Measurements from ENCODE around the gene ADIPOR2.

Gene ADIPOR2

GRCh38 chr12:1800401-1801302 lies 109.8 kb downstream of the ADIPOR2 start:
- DNase-seq = no peak

GRCh38 chr12:1801303-1801975 lies 110.6 kb downstream of the ADIPOR2 start:
- no peak for DNase-seq

GRCh38 chr12:1803736-1804135 lies 112.9 kb downstream of the ADIPOR2 start:
- no peak for DNase-seq

- peak; percentile 82 to 89 for DNase-seq
Observed at GRCh38 chr12:1804545-1805332, 113.9 kb downstream of the ADIPOR2 start.

DNA sequence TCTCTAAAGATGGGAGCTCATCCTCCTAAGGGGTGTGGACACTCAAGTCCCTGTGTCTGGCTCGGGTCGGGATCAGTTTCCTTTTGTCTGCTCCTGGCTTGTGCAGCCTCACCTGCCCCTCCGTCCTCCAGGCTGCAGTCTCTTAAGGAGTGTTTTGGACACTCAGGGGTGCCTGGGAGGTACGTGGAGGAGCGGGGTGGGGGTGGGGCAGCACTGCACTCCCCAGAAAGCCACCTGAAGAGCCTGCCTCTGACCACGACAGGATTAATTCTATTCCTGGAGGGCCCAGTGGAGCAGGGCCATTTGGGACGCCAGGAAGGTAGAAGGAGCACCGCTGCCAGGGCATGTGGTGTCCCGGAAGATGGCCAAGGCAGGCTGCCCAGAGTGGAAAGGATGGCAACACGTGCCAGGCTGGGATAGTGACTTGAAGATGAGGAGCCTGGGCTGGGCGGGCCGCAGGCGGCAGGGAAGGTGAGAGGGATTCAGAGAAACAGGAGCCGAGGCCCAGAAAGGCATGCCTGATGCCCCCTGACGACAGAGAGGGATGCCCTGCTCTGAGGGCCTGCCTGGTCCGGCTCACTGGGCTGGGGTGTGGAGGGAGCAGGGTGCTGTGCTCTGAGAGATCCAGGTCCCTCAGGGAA lies 114.7 kb downstream of the ADIPOR2 start:
- DNase-seq = no peak

DNA sequence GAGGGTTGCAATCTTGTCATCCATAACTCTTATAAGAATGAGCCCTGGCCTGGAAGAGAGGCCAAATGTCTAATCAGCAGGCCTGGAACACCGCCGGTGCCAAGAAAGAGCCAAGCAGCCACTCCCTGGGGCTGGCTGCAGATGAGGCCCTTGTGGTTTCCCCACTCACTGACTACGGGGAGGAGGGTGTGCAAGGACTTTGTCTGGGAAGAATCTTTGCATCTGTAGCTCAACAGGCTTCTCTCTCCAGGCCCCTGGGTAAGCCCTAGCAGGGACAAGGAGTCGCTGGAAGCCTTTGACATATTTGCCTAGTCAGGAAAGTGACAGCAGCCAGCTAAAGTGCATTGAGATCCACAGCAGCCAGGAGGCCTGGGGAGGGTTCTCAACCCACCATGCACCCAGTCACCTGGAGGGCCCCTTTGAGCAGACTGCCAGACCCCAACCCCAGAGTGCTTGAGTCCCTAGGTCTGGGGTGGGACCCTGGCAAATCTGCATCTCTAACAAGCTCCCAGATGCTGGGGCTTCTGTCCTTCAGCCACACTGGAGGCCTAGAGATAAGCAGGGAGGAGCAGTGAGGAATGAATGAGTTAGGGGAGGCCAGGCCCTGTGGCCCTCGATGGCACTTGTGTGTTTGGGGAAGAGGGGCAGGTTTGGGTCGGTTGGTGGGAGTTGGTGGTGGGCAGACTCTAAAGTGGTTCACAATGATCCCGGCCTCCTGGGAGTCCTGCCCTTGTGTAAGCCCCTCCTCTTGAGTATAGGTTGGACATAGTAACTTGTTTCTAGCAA lies 115.6 kb downstream of the ADIPOR2 start:
- DNase-seq = no peak

GRCh38 chr12:1807087-1807860 lies 116.4 kb downstream of the ADIPOR2 start:
- DNase-seq = no peak

GRCh38 chr12:1808036-1808797 lies 117.3 kb downstream of the ADIPOR2 start:
- DNase-seq = no peak

DNA sequence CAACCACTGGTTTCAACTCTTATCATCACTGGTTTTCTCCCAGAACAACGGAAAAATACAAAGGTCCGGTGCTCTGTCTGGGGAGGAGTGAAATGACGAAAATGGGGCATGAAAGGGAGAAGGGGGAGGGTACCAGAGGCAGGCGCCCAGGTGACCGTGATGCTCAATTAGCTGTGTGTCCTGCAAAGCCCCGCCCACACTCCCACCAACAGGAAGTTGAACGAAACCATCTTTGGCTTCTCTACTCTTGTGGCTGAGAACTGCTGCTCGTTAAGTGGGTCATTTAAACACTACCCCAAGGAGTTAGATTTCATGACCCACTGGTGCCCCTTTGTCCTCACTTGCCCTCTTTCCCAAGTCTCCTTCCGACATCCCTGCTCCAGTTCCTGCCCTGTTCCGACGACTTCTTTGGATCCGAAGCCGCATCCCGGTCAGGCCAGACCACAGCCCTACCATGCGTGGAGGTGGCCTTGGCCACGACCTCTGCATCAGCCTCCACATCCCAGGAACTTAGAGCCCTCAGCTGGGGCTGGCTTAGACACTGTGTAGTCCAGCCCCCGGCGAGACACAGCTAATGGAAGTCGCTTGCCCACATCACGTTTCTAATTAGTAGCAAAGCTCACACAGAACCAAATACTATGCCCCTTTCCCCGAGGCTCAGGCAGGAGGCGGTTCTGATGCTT lies 118.1 kb downstream of the ADIPOR2 start:
- no peak for DNase-seq

- no peak for DNase-seq
Observed at GRCh38 chr12:1809591-1810190, 118.8 kb downstream of the ADIPOR2 start.

DNA sequence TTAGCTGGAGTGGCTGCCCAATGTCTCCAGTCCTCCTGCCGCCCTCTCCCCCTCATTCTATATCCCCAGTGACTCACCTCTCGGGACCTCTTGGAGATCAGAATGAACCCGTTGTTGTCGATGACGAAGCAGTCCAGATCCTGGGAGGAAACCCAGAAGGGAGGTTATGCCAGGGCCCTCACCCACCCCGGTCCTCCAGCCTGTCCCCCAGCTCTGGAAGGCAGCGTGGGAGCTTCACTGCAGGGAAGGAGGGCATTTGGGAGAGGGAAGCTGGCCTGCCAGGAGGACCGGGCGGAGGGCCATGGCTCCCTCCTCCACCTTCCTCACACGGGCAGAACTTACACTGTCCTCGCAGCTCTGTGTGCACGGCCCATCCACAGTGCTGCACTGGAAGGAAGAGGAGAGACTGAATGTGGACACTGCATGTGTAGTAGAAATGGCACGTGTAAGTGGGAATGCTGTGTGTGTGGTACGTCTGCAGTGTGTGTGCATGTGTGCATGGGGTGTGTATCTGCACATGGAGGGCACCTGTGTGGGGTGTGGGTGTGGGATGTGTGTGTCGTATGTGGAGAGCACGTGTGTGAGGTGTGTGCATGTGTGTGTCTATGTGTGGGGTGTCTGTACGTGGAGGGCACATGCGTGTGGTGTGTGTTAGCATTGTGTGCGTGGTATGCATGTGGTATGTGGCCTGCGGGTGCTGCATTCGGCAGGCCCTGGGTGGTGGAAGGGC lies 119.5 kb downstream of the ADIPOR2 start:
- no peak for DNase-seq

DNA sequence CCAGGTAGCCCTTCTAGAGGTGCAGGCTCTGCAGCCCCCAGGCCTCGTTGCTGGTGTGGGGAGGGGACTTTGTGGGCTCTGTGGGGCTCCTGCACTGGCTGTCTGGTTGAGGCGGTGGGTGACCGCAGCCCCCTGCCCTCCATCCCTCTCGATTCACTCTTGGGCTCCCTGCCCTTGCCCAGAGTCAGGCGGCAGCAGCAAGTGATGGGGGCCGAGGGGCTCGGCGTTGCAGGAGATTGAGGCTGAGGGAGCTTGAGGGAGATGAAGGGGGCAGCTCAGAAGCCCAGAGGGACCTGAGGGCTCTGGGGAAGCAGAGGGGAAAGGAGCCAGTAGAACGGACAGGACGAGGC lies 120.0 kb downstream of the ADIPOR2 start:
- no peak for DNase-seq

DNA sequence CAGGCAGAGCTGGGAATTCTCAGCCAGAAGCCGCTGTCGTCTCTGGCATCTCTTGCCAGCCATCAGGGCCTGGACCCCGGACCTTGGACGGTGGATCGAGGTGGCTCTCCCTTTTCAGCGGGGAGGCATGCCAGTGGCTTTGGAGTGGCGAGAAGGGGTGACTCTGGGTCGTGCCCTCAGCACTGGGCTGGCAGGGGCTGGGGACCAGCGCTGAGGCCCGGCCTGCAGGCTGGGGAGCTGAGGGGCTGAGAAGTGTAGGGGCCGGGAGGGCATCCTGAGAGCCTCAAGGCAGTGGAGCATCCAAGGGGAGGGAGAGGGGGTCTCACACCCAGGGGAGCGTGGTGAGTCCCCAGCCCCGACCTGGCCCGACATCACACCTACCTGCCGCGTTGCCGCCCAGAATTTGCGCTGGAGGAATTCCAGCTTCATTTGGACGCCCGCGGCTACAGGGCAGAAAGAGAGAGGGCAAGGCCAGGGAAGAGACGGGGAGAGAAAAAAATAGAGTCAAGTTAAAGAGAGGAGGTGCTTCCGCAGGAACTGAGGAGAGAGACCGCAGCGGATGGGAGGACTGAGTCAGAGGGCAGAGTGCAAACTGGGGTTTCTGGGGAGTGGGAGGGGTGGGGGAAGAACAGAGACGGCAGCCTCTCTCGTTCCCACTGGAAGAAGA lies 120.5 kb downstream of the ADIPOR2 start:
- DNase-seq = peak; percentile 55 to 60

DNA sequence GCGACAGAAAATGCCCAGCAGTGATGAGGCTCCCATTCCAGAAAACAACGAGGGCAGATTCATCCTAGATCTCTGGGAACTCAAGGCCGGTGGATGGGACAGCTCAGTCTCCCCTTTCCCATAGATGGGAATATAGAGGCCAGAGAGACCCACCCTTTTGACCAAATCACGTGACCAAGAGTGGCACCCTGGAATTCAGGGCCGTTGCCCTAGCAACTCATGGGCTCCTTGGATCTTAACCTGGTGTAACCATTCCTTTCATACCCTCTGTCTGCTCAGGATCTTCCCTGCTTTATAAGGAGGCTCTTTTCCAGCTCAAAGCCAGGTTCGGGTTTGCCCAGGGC lies 121.0 kb downstream of the ADIPOR2 start:
- no peak for DNase-seq

- DNase-seq = no peak
Observed at GRCh38 chr12:1812650-1813302, 121.9 kb downstream of the ADIPOR2 start.

GRCh38 chr12:1814266-1814665 lies 123.4 kb downstream of the ADIPOR2 start:
- DNase-seq = no peak

GRCh38 chr12:1815108-1815507 lies 124.2 kb downstream of the ADIPOR2 start:
- DNase-seq = no peak

Data from activated CD4-positive, alpha-beta T cell treated with anti-CD3 and anti-CD28 coated beads for 4 hours (primary cell).